Lung (tissue), 12 donors: ENCODE data around the gene SLC5A1. TPM values are rescaled to one million over a fixed set of nuclear protein-coding genes. Genes with fewer than 3 reads are reported as not detected.

Source experiments
- ATAC-seq: fragments of 200-7000 bp; cut with Tn5 transposase; one replicate; pipeline ENCODE4 v1.9.1; 2020; ENCODE audit warnings: moderate number of reproducible peaks; ENCODE audit not compliant: insufficient read depth, low FRiP score
- DNase-seq, 3 donors: peaks; one replicate each; pipeline ENCODE4 v3.0.0-alpha.2; 2013 to 2017
- H3K27ac ChIP-seq, 2 donors: one replicate each; pipeline ENCODE4 v1.5.1; 2013; ENCODE audit warnings: mild to moderate bottlenecking in 2 of 2, moderate library complexity in 2 of 2, control low read depth in 1 of 2, inconsistent platforms in 1 of 2, low read depth in 1 of 2, low read length in 1 of 2
- H3K27me3 ChIP-seq, 3 donors: one replicate each; pipeline ENCODE4 v1.5.1; 2013; ENCODE audit warnings: low read length in 2 of 3; ENCODE audit not compliant: control insufficient read depth in 3 of 3, insufficient read depth in 3 of 3
- H3K36me3 ChIP-seq, 4 donors: one replicate each; pipeline ENCODE4 v1.5.1; 2013; ENCODE audit warnings: low read length in 4 of 4, mild to moderate bottlenecking in 1 of 4, moderate library complexity in 1 of 4; ENCODE audit not compliant: control insufficient read depth in 4 of 4, insufficient read depth in 4 of 4
- H3K4me1 ChIP-seq, 5 donors: one replicate each; pipeline ENCODE4 v1.5.1; 2013; ENCODE audit warnings: low read length in 5 of 5, mild to moderate bottlenecking in 2 of 5, moderate library complexity in 1 of 5; ENCODE audit not compliant: control insufficient read depth in 5 of 5, insufficient read depth in 5 of 5
- H3K4me3 ChIP-seq: one replicate; pipeline ENCODE4 v1.5.1; 2013; ENCODE audit warnings: mild to moderate bottlenecking, control low read depth, moderate library complexity
- H3K9ac ChIP-seq, 2 donors: one replicate each; pipeline ENCODE4 v1.5.1; 2013; ENCODE audit warnings: low read length in 2 of 2, control low read depth in 1 of 2; ENCODE audit not compliant: insufficient read depth in 1 of 2
- H3K9me3 ChIP-seq, 4 donors: one replicate each; pipeline ENCODE4 v1.5.1; 2013; ENCODE audit warnings: low read length in 3 of 4, mild to moderate bottlenecking in 1 of 4, moderate library complexity in 1 of 4; ENCODE audit not compliant: control insufficient read depth in 4 of 4, insufficient read depth in 3 of 4
- CTCF ChIP-seq: IDR thresholded peaks from 2 replicates; pipeline ENCODE4 v1.5.1; 2012; ENCODE audit warnings: mild to moderate bottlenecking; ENCODE audit errors: control extremely low read depth, extremely low read depth
- WGBS, 2 donors: extraction: QIAGEN DNeasy Blood & Tissue Kit; methylation state at CpG; one replicate each; pipeline ENCODE4 v1.1.7; 2013; 5-methylcytosine and 5-hydroxymethylcytosine counted together
- polyA plus RNA-seq, 2 donors: library from polyadenylated mRNA; stranded (reverse); fragments of 200-250 nt; gene quantifications; one replicate each; pipeline ENCODE4 v1.2.1, GENCODE V29; 2013
- total RNA-seq, 2 donors: library from RNA; depleted of rRNA in 1 of 2; stranded (reverse); fragments of >200 nt in 1 of 2; gene quantifications; one replicate each; pipeline ENCODE4 v1.2.1, GENCODE V29; 2014 to 2021
- donor health status: control.
- donor health status: control.
- donor health status: Bipolar disorder and iron deficiency.
- donor health status: healthy.
- donor health status: DM: yes; HTN: yes; CAD: no.

Gene SLC5A1
- total and polyA plus RNA-seq, 4 donors = 0.35 to 3.5 (median 1.1) TPM

- Histone ChIP-seq H3K27ac (no peak overlapping the region), H3K9ac (no peak overlapping the region), H3K27me3 (no peaks in the 10 kb centered on the region), H3K4me3 (no peak overlapping the region), H3K36me3 (no peaks in the 10 kb centered on the region), H3K4me1 (no peaks in the 10 kb centered on the region), H3K9me3 (no peaks in the 10 kb centered on the region)
- WGBS, 2 donors = 90 to 94% methylated on average over 5 of the region's 5 CpGs
- ATAC-seq (no peak), DNase-seq (no peak)
- no peak for TF ChIP-seq CTCF
Observed at GRCh38 chr22:32031466-32031865, 11.6 kb upstream of the SLC5A1 start.

GRCh38 chr22:32034275-32034674 lies 8.8 kb upstream of the SLC5A1 start:
- WGBS, 2 donors = 67 to 78% methylated on average over 5 of the region's 5 CpGs
- Histone ChIP-seq H3K9me3 (no peaks in the 10 kb centered on the region), H3K9ac (no peak overlapping the region), H3K36me3 (no peaks in the 10 kb centered on the region), H3K4me1 (no peaks in the 10 kb centered on the region), H3K27ac (no peak overlapping the region), H3K4me3 (no peak overlapping the region), H3K27me3 (no peaks in the 10 kb centered on the region)
- ATAC-seq (no peak), DNase-seq (no peak)
- TF ChIP-seq CTCF = no peak

GRCh38 chr22:32037236-32037635 lies 5.8 kb upstream of the SLC5A1 start:
- H3K4me3 ChIP-seq = no peak overlapping the region

More at GRCh38 chr22:32037236-32037635, 5.8 kb upstream of the SLC5A1 start:
- WGBS, 2 donors = 72 to 78% methylated on average over 6 of the region's 6 CpGs
- Histone ChIP-seq H3K4me1 (no peaks in the 10 kb centered on the region), H3K27ac (no peak overlapping the region), H3K36me3 (no peaks in the 10 kb centered on the region), H3K27me3 (peaks cover 0 to 7% (median 2%) of the 10 kb centered on the region in 3 donors), H3K9ac (no peak overlapping the region), H3K9me3 (no peaks in the 10 kb centered on the region)
- no peak for TF ChIP-seq CTCF
- ATAC-seq = no peak
- no peak for DNase-seq
